HL-60 (cell line): ENCODE measurements around the gene FCGR3B.
"Not testable (repeated sequence)": the region's sequence is repeated elsewhere in the genome, so short reads cannot be mapped to it uniquely, and the experiment has no call there.

ENCODE experiments used
- CTCF ChIP-seq: IDR thresholded peaks from one replicate; pipeline ENCODE4 v1.5.1; 2011; ENCODE audit warnings: low read length, control low read depth, inconsistent platforms; ENCODE audit not compliant: insufficient read depth
- GABPA ChIP-seq: IDR thresholded peaks from 2 replicates; pipeline ENCODE4 v1.6.1; 2012; ENCODE audit warnings: low read depth
- POLR2AphosphoS5 ChIP-seq: IDR thresholded peaks from 2 replicates; pipeline ENCODE4 v1.6.1; 2012; ENCODE audit warnings: low read depth
- REST ChIP-seq: IDR thresholded peaks from 2 replicates; pipeline ENCODE4 v1.6.1; 2012; ENCODE audit warnings: low read depth; ENCODE audit not compliant: insufficient replicate concordance

- not testable (repeated sequence) for TF ChIP-seq CTCF, POLR2AphosphoS5, REST, GABPA
These were observed 26.0 kb downstream of the FCGR3B start for GRCh38 chr1:161605024-161605423.
